ENCODE measurements around the gene RASA3. TPM values are rescaled to one million over a fixed set of nuclear protein-coding genes. Genes with fewer than 3 reads are reported as not detected.

RASA3 gene
- total RNA-seq, 1 experiment from 2014 or later = 18.6 TPM

DNA sequence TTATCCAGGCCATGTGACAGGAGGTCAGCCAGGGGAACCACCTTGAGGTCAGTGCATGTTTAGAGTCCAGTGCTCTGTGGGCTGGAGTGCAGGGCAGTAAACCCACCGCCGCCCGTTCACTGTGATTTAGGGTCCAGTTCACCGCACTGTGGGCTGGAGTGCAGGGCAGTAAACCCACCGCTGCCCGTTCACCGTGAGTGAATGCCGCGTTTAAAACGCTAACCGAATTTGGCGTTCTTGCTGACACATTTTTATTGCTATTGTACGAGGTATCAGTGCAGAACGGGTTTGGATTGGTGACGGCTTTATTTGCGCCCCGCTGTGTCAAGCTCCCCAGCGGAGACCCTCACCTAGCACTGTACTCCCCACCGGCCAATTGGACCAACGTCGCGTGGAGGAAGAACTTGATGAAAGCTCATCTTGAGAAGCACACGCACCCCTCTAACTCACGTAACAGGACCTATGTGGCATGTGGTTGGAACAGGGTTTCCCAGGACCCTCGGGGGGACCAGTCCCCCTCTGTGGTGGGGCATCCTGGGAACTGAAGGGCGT lies 186.5 kb downstream of the RASA3 start (continued):
- TF ChIP-seq FOSL1 (IDR thresholded peaks at IDR 0.05; ENCODE audit: low read depth) (no peak), RAD21 (IDR thresholded peaks at IDR 0.05; ENCODE audit: low read depth) (no peak), POLR2A (IDR thresholded peaks at IDR 0.05; ENCODE audit: borderline replicate concordance, extremely low read depth, insufficient read depth, insufficient read length) (no peak), CBX3 (IDR thresholded peaks at IDR 0.05; ENCODE audit: low read depth) (no peak), ZNF274 (IDR thresholded peaks at IDR 0.05; ENCODE audit: low read depth, low read length) (no peak), SRF (IDR thresholded peaks at IDR 0.05; ENCODE audit: low read depth) (no peak), TCF7L2 (IDR thresholded peaks at IDR 0.05; ENCODE audit: borderline replicate concordance, extremely low read depth, insufficient read depth, insufficient read length) (no peak), POLR2AphosphoS5 (IDR thresholded peaks at IDR 0.05; ENCODE audit: low read depth, low read length) (no peak)
- TF ChIP-seq, protein P1, sequence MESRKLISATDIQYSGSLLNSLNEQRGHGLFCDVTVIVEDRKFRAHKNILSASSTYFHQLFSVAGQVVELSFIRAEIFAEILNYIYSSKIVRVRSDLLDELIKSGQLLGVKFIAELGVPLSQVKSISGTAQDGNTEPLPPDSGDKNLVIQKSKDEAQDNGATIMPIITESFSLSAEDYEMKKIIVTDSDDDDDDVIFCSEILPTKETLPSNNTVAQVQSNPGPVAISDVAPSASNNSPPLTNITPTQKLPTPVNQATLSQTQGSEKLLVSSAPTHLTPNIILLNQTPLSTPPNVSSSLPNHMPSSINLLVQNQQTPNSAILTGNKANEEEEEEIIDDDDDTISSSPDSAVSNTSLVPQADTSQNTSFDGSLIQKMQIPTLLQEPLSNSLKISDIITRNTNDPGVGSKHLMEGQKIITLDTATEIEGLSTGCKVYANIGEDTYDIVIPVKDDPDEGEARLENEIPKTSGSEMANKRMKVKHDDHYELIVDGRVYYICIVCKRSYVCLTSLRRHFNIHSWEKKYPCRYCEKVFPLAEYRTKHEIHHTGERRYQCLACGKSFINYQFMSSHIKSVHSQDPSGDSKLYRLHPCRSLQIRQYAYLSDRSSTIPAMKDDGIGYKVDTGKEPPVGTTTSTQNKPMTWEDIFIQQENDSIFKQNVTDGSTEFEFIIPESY (IDR thresholded peaks at IDR 0.05; ENCODE audit: extremely low read depth, insufficient replicate concordance, low read length) = no peak
- TF ChIP-seq, protein P2, sequence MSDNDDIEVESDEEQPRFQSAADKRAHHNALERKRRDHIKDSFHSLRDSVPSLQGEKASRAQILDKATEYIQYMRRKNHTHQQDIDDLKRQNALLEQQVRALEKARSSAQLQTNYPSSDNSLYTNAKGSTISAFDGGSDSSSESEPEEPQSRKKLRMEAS (IDR thresholded peaks at IDR 0.05) = no peak

DNA sequence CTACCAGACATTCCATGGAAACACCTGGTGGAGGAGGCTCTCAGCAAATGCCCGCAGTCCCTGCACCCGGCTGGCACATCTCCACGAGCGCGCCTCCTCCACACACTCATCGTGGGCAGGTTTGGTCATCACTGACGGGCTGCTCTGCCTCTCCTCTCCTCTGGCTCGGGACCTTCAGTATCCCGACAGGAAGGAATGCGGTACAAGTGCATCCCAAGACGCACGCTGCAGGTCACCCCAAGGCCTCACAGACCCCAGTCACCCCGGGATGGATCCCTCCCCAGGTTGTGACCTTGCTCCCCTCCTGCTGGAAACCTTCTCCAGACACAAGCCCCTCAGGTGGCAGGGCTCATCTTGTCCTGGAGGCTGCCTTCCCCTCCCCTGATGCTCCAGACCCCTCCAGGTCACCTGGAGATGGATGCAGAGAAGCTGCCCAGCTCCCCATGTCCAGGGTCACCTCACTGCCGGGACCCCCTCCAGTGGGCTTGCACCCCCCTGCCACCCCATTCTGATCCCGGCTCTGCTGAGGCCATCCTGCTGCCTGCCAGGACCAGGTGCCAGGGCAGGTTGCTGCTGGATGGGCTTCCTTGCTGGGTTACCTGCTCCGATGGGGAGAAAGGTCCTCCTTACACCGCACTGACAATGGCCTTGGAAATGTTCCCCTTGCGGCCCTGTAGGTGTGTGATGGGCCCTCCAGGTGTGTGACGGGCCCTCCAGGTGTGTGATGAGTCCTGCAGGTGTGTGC lies 188.4 kb downstream of the RASA3 start:
- H3K79me2 ChIP-seq (ENCODE audit: insufficient read depth, low read length) = no peaks in the 10 kb centered on the region
- no peak for ATAC-seq
- ChIA-PET CTCF (no interaction called here), POLR2A (no interaction called here), RAD21 (ENCODE audit: low non-redundant PET in 1 of 2, low total read pairs in 2 of 2, uncharacterized antibody in 2 of 2, unreplicated experiment in 2 of 2) (no interaction called here)
- no peaks in the 10 kb centered on the region for H3K36me3 ChIP-seq (ENCODE audit: control insufficient read depth in 1 of 2, insufficient read depth in 2 of 2, low read length in 2 of 2)
- BruUV-seq (replicated peaks) = no TSS peak
- H3K9me3 ChIP-seq (ENCODE audit: control insufficient read depth in 1 of 2, insufficient read depth in 1 of 2, low read depth in 1 of 2, low read length in 2 of 2) = no peaks in the 10 kb centered on the region
- H3K4me1 ChIP-seq (ENCODE audit: control insufficient read depth in 1 of 2, insufficient read depth in 2 of 2, low read length in 2 of 2) = peaks cover 0 to 4% of the 10 kb centered on the region in 2 experiments; a peak in 1 of 4 replicates
- no peak overlapping the region for H3K9ac ChIP-seq (ENCODE audit: low read length)
- no peak overlapping the region for H3K4me3 ChIP-seq (replicated peaks in 1 of 2; ENCODE audit: low read depth in 1 of 2, low read length in 2 of 2)
- H2AFZ ChIP-seq (ENCODE audit: low read depth, low read length, poor library complexity, severe bottlenecking) = no peak overlapping the region
- no peak for TF ChIP-seq EZH2 (IDR thresholded peaks at IDR 0.05)
- no peaks in the 10 kb centered on the region for H3K9me2 ChIP-seq (ENCODE audit: insufficient read depth)
- no peak overlapping the region for H3K27ac ChIP-seq (ENCODE audit: low read depth, low read length)
- intact Hi-C loops (cut with micrococcal nuclease) = no loop called here
- no peaks in the 10 kb centered on the region for H3K27me3 ChIP-seq (ENCODE audit: insufficient read depth, low read length)
- H4K20me1 ChIP-seq (ENCODE audit: insufficient read depth) = no peaks in the 10 kb centered on the region
- no peak overlapping the region for H3K4me2 ChIP-seq (ENCODE audit: low read length)
- no peak for DNase-seq (ENCODE audit: low read depth, low spot score)

Measured in HCT116 (cell line).